Right atrium auricular region (tissue), 2 donors: ENCODE measurements around the gene CDK6. TPM values are rescaled to one million over a fixed set of nuclear protein-coding genes. Genes with fewer than 3 reads are reported as not detected.

Source experiments
- DNase-seq: peaks from one replicate; pipeline ENCODE4 v3.0.0-alpha.2; 2019; ENCODE audit warnings: low spot score
- H3K27ac ChIP-seq, 2 donors: fragments of 200-600 bp; sonication (generic); 1 replicate in 1 of 2; 2 replicates in 1 of 2; pipeline ENCODE4 v1.5.1; 2016 to 2019
- H3K27me3 ChIP-seq, 2 donors: fragments of 200-600 bp; sonication (generic); one replicate each; pipeline versions ENCODE4 v1.5.1 to v1.6.0; 2017 to 2019
- H3K36me3 ChIP-seq: fragments of 200-600 bp; sonication (generic); one replicate; pipeline ENCODE4 v1.5.1; 2016
- H3K4me1 ChIP-seq, 2 donors: fragments of 200-600 bp; sonication (generic); one replicate each; pipeline versions ENCODE4 v1.5.1 to v1.6.0; 2017 to 2019
- H3K4me3 ChIP-seq, 2 donors: fragments of 200-600 bp; sonication (generic); 1 replicate in 1 of 2; 2 replicates in 1 of 2; pipeline ENCODE4 v1.5.1; 2017 to 2019; ENCODE audit warnings: mild to moderate bottlenecking in 1 of 2, moderate library complexity in 1 of 2
- H3K9me3 ChIP-seq, 2 donors: fragments of 200-600 bp; sonication (generic); one replicate each; pipeline ENCODE4 v1.5.1; 2019
- total RNA-seq, 2 donors: library from RNA; depleted of rRNA; stranded (reverse); fragments of >200 nt; gene quantifications; one replicate each; pipeline ENCODE4 v1.1.0, GENCODE V29; 2016
- TF ChIP-seq, protein P1 (sequence below), 2 donors: fragments of 200-600 bp; sonication (generic); IDR thresholded peaks; one replicate each; pipeline ENCODE4 v1.5.1; 2019; ENCODE audit warnings: antibody characterized with exemption in 2 of 2

The CDK6 gene
- total RNA-seq, 2 donors from 2014 or later = 10.6 to 12.4 TPM

DNA sequence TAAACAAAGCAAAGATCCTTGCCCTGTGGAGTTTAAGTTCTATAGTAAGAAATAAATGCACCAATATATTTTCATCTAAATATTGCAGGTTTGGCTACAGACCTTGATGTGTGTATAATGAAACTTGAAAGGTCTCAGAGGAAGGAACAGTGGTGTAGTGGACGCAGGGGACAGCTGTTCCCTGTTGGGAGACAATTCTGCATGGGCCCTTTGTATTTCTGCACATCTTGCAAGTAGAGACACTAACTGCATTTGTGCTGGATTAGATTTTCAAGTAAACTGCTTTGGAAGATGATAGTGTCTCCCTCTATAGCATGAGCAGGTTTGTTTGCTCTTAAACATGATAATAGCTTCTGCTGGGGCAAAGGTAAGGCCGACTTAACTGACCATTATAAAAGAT, 188.7 kb downstream of the CDK6 start:
- H3K36me3 ChIP-seq = no peaks in the 10 kb centered on the region
- no peaks in the 10 kb centered on the region for H3K27me3 ChIP-seq
- no peak for DNase-seq
- no peak overlapping the region for H3K4me3 ChIP-seq
- H3K27ac ChIP-seq = no peak overlapping the region
- H3K9me3 ChIP-seq = no peaks in the 10 kb centered on the region
- TF ChIP-seq, protein P1, sequence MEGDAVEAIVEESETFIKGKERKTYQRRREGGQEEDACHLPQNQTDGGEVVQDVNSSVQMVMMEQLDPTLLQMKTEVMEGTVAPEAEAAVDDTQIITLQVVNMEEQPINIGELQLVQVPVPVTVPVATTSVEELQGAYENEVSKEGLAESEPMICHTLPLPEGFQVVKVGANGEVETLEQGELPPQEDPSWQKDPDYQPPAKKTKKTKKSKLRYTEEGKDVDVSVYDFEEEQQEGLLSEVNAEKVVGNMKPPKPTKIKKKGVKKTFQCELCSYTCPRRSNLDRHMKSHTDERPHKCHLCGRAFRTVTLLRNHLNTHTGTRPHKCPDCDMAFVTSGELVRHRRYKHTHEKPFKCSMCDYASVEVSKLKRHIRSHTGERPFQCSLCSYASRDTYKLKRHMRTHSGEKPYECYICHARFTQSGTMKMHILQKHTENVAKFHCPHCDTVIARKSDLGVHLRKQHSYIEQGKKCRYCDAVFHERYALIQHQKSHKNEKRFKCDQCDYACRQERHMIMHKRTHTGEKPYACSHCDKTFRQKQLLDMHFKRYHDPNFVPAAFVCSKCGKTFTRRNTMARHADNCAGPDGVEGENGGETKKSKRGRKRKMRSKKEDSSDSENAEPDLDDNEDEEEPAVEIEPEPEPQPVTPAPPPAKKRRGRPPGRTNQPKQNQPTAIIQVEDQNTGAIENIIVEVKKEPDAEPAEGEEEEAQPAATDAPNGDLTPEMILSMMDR (IDR thresholded peaks at IDR 0.05) = no peak
- H3K4me1 ChIP-seq = peaks cover 0 to 28% of the 10 kb centered on the region in 2 donors

DNA sequence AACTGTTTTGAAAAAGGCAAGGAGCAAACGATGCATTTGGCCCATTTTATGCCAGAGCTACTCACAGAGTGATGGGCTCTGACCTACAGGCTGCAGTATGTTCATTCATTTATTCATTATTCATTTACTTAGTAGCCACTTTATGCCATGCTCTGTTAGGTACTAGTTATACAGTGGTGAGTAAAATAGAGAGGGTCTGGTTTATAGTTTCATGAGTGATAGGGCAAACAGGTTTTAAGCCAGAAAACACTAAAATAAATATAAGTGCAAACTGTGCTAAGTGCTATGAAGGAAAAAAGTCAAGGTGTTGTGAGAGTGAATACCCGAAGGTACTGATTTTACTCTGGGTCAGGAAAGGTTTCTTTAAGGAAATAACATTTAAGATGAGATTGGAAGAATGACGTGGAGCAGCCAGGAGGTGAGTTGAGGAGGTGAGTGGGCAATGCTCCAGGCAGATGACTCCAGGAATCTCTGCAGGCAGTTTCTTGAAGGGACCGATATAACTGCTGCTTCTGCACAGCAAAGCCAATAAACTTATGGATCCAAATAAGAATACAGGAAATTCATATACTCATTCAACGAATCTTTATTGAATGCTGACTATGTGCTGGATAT, 189.3 kb downstream of the CDK6 start:
- DNase-seq = no peak
- Histone ChIP-seq H3K4me1 (peaks cover 0 to 28% of the 10 kb centered on the region in 2 donors), H3K4me3 (no peak overlapping the region), H3K36me3 (no peaks in the 10 kb centered on the region), H3K27me3 (no peaks in the 10 kb centered on the region), H3K9me3 (no peaks in the 10 kb centered on the region), H3K27ac (no peak overlapping the region)
- TF ChIP-seq, protein P1 (IDR thresholded peaks at IDR 0.05) = no peak

- Histone ChIP-seq H3K27me3 (no peaks in the 10 kb centered on the region), H3K36me3 (no peaks in the 10 kb centered on the region), H3K4me1 (peaks cover 0 to 28% of the 10 kb centered on the region in 2 donors), H3K4me3 (no peak overlapping the region), H3K9me3 (no peaks in the 10 kb centered on the region), H3K27ac (peak overlapping the region in 1 of 2 donors; percentile 15)
- TF ChIP-seq, protein P1 (IDR thresholded peaks at IDR 0.05) = no peak
- no peak for DNase-seq
These were observed 191.0 kb downstream of the CDK6 start for GRCh38 chr7:92645114-92646061.

- no peaks in the 10 kb centered on the region for H3K9me3 ChIP-seq
- TF ChIP-seq, protein P1 (IDR thresholded peaks at IDR 0.05) = no peak
- no peak overlapping the region for H3K4me3 ChIP-seq
- peaks cover 0 to 28% of the 10 kb centered on the region in 2 donors for H3K4me1 ChIP-seq
- no peaks in the 10 kb centered on the region for H3K36me3 ChIP-seq
- no peak for DNase-seq
- H3K27ac ChIP-seq = peak overlapping the region in 1 of 2 donors; percentile 15
- H3K27me3 ChIP-seq = no peaks in the 10 kb centered on the region
These were observed 191.8 kb downstream of the CDK6 start for GRCh38 chr7:92644406-92645113.

GRCh38 chr7:92643821-92644220, 192.6 kb downstream of the CDK6 start:
- Histone ChIP-seq H3K9me3 (no peaks in the 10 kb centered on the region), H3K4me1 (peaks cover 0 to 28% of the 10 kb centered on the region in 2 donors), H3K36me3 (no peaks in the 10 kb centered on the region), H3K27me3 (no peaks in the 10 kb centered on the region), H3K27ac (no peak overlapping the region), H3K4me3 (no peak overlapping the region)
- no peak for DNase-seq
- TF ChIP-seq, protein P1 (IDR thresholded peaks at IDR 0.05) = no peak
